WERI-Rb-1 (cell line): Measurements from ENCODE around the gene TP53I13.

Experiments used
- DNase-seq: peaks from one replicate; pipeline ENCODE4 v3.0.0-alpha.2; 2020
- H3K27ac ChIP-seq: fragments of 250-450 bp; sonication (Bioruptor Pico); 2 replicates; pipeline ENCODE4 v1.5.1; 2020; ENCODE audit warnings: mild to moderate bottlenecking, moderate library complexity
- H3K27me3 ChIP-seq: fragments of 250-450 bp; sonication (Bioruptor Pico); 2 replicates; pipeline ENCODE4 v1.5.1; 2021; ENCODE audit warnings: mild to moderate bottlenecking, low read depth, moderate library complexity; ENCODE audit not compliant: insufficient read depth, severe bottlenecking
- H3K36me3 ChIP-seq: fragments of 250-450 bp; sonication (Bioruptor Pico); 2 replicates; pipeline ENCODE4 v1.5.1; 2020; ENCODE audit warnings: mild to moderate bottlenecking, moderate library complexity
- H3K4me3 ChIP-seq: 2 replicates; pipeline ENCODE4 v1.5.1; 2011; ENCODE audit warnings: low read depth, mild to moderate bottlenecking, control low read depth, low read length
- H3K9me3 ChIP-seq: fragments of 250-450 bp; sonication (Bioruptor Pico); 2 replicates; pipeline ENCODE4 v1.5.1; 2021; ENCODE audit warnings: mild to moderate bottlenecking, moderate library complexity; ENCODE audit not compliant: severe bottlenecking
- CTCF ChIP-seq: IDR thresholded peaks from 2 replicates; pipeline ENCODE4 v1.5.1; 2011; ENCODE audit warnings: low read depth, mild to moderate bottlenecking, control low read depth, inconsistent platforms, low read length

TP53I13 gene

DNA sequence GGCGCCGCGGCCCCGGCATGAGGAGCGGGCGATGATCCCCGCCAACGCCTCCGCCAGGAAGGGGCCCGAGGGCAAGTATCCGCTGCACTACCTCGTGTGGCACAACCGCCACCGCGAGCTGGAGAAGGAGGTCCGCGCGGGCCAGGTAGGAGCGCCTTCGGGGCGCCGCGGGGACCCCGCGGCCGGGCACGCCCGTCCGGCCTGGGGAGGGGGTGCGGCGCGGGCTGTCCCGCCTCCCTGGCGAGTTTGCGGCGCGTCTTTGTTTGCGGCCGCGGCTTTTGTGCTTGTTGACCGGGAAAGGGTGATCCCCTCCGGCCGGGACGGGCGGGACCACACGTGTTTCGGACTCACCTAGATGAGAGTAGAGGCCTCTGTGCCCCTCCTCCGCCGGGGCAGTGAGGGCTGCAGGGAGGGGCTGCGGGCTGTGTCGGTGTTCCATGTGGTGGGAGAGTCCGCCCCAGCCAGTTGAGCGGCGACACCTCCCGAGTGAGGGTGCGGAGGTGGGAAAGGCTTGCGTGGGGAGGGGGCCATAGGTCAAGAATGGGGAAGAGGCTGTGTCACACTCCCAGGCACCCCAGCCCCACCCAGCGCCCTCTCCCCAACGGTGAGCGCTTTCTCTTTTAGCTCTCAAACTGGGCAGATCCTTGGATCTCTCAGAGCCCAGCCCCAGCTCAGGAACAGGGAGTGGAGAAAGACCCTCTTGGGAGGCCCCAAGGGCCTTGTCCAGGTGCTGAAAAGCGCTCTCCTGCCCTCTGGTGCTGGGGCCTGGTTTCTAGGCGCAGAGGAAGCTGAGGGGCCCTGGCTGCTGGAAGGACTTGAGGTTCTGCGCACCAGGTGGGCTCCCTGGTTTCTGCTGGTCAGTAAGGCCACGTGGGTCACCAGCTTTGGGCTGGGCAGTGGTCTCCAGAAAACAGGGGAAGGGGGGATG lies 25.4 kb downstream of the TP53I13 start:
- TF ChIP-seq CTCF, result peak; percentile 55
- DNase-seq, result peak; percentile 44
- Histone ChIP-seq H3K9me3 (no peaks in the 10 kb centered on the region), H3K4me3 (peak overlapping the region; percentile 58), H3K27me3 (no peaks in the 10 kb centered on the region), H3K27ac (peak overlapping the region; percentile 76), H3K36me3 (no peaks in the 10 kb centered on the region)

DNA sequence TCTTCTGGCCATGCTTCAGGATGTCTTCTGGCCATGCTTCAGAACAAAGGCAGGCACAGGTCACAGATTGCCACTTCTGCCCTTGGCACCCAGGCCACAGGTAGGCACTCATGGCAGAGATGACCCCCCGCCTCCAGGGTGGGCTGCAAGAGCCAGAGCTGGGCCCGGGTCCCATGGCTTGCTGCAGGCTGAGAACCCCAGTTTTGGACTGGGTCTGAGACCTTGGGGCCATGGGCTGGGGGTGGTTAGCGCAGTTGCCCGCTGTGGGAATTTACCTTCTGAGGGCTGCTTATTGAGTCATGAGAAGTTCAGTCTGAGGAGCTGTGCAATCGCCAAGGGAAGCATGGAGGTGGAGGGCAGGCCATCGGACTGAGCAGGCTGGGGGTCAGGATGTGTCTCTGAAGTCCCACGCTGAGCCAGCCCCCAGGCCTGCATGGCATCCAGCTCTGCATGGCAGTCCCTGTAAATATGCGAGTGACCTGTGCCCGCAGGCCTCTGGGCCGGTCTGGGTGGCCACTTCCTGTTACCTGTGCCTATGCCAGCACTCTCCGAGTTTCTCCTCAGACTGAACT lies 26.1 kb downstream of the TP53I13 start:
- H3K27me3 ChIP-seq, result no peaks in the 10 kb centered on the region
- H3K4me3 ChIP-seq, result peak overlapping the region; percentile 58
- H3K9me3 ChIP-seq, result no peaks in the 10 kb centered on the region
- H3K36me3 ChIP-seq, result no peaks in the 10 kb centered on the region
- no peak for DNase-seq
- H3K27ac ChIP-seq, result peak overlapping the region; percentile 76; the same call in 1 of the 2 replicates
- TF ChIP-seq CTCF, result no peak

- Histone ChIP-seq H3K27ac (no peak overlapping the region), H3K4me3 (no peak overlapping the region)
These were observed 26.8 kb downstream of the TP53I13 start for GRCh38 chr17:29595107-29595942.

GRCh38 chr17:29595943-29596774 lies 27.7 kb downstream of the TP53I13 start:
- Histone ChIP-seq H3K27ac (no peak overlapping the region), H3K27me3 (no peaks in the 10 kb centered on the region), H3K9me3 (no peaks in the 10 kb centered on the region), H3K36me3 (no peaks in the 10 kb centered on the region; the same call in 1 of the 2 replicates), H3K4me3 (no peak overlapping the region)
- no peak for TF ChIP-seq CTCF
- no peak for DNase-seq

More at GRCh38 chr17:29595107-29595942, 26.8 kb downstream of the TP53I13 start:
- TF ChIP-seq CTCF, result no peak
- DNase-seq, result no peak
- no peaks in the 10 kb centered on the region for H3K27me3 ChIP-seq
- H3K9me3 ChIP-seq, result no peaks in the 10 kb centered on the region
- no peaks in the 10 kb centered on the region; the same call in 1 of the 2 replicates for H3K36me3 ChIP-seq

DNA sequence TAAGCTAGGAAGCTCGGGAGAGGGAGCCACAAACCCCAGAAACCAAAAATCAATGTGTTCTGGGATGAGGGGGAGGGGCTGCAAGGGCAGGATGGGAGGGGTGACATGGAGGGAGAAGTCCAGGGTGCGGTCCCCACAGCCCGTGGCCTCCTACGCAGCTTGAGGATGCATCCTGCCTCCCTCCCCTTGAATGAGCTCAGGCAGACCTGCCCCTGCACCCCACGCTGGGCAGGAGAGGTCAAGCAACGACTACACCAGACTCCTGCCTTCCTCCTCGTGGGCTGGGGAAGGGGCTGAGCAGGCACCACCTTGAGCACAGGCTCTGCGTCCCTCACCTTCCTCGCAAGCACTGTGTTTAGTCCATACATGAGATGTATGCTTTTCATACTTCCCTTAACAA lies 28.3 kb downstream of the TP53I13 start:
- no peak overlapping the region for H3K27ac ChIP-seq
- H3K9me3 ChIP-seq, result no peaks in the 10 kb centered on the region
- TF ChIP-seq CTCF, result no peak
- H3K36me3 ChIP-seq, result no peaks in the 10 kb centered on the region; the same call in 1 of the 2 replicates
- H3K4me3 ChIP-seq, result no peak overlapping the region
- H3K27me3 ChIP-seq, result no peaks in the 10 kb centered on the region
- DNase-seq, result no peak
